GM12873 (cell line): ENCODE measurements around the gene TCF25.

Source experiments
- TF ChIP-seq, protein P1 (sequence below): IDR thresholded peaks from 2 replicates; pipeline ENCODE4 v1.5.1; 2012; ENCODE audit warnings: low read depth, mild to moderate bottlenecking, moderate library complexity, low read length, control low read depth; ENCODE audit not compliant: insufficient read depth; ENCODE audit errors: missing control alignments

The TCF25 gene

DNA sequence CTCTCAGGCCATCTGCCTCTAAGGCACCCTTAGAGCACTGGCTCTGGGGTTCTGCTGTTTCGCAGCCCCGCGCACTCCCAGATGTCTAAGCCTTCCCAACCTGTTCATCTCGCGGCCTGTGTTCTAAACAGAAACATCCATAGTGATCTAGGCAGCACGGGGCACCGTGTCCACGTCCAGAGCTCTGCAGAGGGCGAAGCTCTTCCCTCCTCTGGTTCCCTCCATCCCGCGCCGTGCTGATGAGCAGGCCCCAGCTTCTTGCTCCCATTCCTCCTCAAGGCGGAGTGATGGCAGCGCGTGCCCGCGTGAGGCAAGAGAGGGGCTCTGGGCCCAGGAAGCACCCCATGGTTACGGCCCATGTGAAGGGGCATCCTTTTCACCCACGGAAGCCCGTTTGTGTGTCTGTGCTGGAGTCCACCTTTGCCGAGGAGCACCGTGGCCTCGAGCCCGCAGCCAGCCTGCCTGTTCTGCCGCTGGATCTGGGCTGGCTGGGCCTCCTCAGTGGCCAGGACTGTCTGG, 41.5 kb upstream of the TCF25 start:
- TF ChIP-seq, protein P1, sequence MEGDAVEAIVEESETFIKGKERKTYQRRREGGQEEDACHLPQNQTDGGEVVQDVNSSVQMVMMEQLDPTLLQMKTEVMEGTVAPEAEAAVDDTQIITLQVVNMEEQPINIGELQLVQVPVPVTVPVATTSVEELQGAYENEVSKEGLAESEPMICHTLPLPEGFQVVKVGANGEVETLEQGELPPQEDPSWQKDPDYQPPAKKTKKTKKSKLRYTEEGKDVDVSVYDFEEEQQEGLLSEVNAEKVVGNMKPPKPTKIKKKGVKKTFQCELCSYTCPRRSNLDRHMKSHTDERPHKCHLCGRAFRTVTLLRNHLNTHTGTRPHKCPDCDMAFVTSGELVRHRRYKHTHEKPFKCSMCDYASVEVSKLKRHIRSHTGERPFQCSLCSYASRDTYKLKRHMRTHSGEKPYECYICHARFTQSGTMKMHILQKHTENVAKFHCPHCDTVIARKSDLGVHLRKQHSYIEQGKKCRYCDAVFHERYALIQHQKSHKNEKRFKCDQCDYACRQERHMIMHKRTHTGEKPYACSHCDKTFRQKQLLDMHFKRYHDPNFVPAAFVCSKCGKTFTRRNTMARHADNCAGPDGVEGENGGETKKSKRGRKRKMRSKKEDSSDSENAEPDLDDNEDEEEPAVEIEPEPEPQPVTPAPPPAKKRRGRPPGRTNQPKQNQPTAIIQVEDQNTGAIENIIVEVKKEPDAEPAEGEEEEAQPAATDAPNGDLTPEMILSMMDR = no peak

GRCh38 chr16:89837014-89837546, 36.3 kb upstream of the TCF25 start:
- TF ChIP-seq, protein P1 = no peak

DNA sequence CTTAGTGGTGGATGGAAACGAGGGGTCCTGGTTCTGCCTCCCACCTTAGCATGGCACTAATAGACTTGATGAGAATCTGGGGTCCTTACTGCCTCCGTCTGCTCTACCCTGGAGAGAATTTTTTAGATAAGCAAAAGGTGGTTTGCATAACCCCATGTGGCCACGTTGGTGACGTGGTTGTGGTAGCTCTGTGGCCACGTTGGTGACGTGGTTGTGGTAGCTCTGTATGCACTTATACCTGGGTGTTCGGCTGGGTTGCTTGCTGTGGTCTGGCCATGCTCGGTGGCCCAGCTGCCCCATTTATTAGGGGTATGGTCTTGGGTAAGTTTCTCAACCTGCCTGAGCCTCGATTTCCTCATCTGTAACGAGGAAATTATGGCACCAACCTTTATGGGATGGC, 32.1 kb upstream of the TCF25 start:
- TF ChIP-seq, protein P1 = no peak

- TF ChIP-seq, protein P1 = no peak
Observed at GRCh38 chr16:89842471-89843408, 30.7 kb upstream of the TCF25 start.

DNA sequence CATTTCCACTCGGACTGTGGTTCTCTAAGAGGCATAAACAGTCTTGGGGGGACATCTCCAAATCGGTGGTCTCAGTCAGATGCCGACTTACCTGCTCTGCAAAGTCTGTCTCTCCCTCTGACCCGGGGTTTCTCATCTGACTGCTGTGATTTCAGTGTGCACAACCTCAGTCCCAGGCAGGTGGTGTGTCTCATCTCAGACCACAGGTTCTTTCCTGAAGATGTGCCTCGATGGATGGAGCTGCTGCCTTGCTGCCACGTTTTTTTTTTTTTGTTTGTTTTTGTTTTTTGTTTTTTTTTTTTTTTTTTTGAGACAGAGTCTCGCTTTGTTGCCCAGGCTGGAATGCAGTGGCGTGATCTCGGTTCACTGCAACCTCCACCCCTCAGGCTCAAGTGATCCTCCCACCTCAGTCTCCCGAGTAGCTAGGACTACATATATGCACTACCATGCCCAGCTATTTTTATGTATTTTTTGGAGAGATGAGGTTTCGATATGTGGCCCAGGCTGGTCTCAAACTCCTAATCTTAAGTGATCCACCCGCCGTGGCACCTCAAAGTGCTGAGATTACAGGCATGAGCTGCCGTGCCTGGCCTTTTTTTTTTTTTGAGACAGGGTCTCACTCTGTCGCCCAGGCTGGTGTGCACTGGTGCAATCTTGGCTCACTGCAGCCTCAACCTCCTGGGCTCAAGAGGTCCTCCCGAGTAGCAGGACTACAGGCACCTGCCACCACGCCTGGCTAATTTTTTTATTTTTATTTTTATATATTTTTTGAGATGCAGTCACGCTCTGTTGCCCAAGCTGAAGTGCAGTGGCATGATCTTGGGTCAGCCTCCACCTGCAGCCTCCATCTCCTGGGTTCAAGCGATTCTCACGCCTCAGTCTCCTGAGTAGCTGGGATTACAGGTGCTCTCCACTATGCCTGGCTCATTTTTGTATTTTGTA, 29.7 kb upstream of the TCF25 start:
- TF ChIP-seq, protein P1 = no peak

DNA sequence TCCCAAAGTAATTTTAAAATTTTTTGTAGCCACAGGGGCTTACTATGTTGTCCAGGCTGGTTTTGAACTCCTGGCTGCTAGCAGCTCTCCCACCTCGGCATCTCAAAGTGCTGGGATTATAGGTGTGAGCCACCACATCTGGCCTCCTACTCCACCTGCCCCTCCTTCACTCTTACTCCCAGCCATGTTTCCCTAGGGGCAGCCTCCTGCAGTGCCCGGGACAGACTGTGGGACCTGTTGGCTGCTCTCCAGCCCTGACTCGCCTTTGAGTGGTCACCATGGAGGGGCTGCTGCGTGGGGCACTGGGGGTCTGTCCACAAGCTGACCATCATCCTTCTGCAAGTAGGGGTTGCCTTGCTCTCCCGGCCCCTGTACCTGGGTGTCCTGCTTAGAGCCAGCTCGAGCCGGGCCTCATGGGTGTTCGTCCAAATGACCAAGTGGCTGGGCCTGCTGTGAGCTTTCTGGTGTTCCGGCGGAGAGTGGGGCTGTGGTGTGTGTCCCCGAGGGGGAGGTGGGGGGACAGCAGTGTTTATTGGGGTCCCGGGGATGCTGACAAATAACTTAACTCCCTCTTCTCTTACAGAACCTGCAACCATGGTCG, 28.6 kb upstream of the TCF25 start:
- TF ChIP-seq, protein P1 = no peak
